GM23248 (cell line): Measurements from ENCODE around the gene ADCY5.

Experiments used
- EZH2 ChIP-seq: fragments of 200-600 bp; sonication (generic); IDR thresholded peaks from 2 replicates; pipeline ENCODE4 v1.6.1; 2018; ENCODE audit warnings: antibody characterized with exemption, mild to moderate bottlenecking; ENCODE audit not compliant: insufficient read depth, poor library complexity, severe bottlenecking
- EZH2phosphoT487 ChIP-seq: fragments of 200-600 bp; sonication (generic); IDR thresholded peaks from 2 replicates; pipeline ENCODE4 v1.6.1; 2018; ENCODE audit warnings: antibody characterized with exemption, moderate library complexity, mild to moderate bottlenecking, low read depth; ENCODE audit not compliant: insufficient read depth

DNA sequence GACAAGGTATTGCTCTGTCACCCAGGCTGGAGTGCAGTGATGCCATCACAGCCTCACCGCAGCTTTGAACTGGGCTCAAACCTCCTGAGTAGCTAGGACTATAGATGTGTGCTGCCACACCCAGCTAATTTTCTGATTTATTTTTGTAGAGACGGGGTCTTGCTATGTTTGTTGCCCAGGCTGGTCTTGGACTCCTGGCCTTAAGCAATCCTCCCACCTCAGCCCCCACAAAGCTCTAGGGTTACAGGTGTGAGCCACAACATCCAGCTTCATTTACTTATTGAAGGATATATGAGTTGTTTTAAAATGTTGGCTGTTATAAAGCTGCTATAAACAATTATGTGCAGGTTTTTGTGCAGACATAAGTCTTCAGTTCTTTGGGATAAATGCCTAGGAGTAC, 184.9 kb downstream of the ADCY5 start:
- TF ChIP-seq EZH2 (no peak), EZH2phosphoT487 (no peak)
